NCI-H2227 treated with DMSO at 0.1 percent for 48 hours (cell line): Measurements from ENCODE around the gene SPATA7.

Source experiments
- DNase-seq: peaks from one replicate; lab custom pipeline; 2025; lab: John Stamatoyannopoulos, UW

SPATA7 gene

DNA sequence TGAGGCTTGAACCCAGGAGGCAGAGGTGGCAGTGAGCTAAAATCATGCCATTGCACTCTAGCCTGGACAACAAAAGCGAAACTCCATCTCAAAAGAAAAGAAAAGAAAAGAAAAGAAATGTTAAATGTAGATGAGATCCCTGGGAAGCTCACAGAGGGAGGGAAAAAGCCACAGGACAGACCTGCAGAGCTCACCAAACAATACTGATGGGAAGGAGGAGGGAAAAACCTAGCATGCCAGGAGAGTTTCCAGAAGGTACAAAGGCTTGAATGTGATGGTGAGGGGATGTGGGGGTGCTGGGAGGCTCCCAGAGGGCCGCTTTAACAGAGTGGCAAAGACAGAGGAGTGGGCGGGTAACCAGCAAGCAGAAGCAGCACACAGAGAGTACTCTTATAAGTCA, 97.1 kb downstream of the SPATA7 start:
- no peak for DNase-seq
